ENCODE results near the gene KCNQ1OT1.

The KCNQ1OT1 gene

GRCh38 chr11:2701898-2702434 lies 2.2 kb upstream of the KCNQ1OT1 start:
- no peak for DNase-seq (ENCODE audit: low read depth)

DNA sequence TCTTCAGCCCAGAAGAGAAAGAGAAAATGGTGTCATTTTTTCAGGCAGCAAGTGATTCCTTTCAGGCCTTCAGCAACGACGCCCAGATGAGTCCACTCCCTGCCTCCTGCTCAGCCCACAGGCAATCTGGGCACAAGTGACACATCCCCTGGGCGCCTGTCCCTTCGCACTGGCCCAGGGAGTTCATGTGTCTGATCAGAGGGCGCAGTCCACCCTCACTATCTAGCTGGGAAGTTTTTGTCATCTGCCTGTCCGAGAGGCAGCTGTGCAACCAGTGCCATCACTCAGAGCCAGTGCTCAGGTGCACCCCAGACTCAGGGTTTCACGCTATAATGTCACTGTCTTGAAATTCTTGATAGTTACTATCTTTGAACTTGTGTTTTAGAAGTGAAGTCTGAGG lies 1.4 kb upstream of the KCNQ1OT1 start:
- no peak for DNase-seq (ENCODE audit: low read depth)

- no peak for DNase-seq (ENCODE audit: low read depth)
These were observed 819 bp upstream of the KCNQ1OT1 start for GRCh38 chr11:2700415-2701211.

GRCh38 chr11:2699185-2699530 lies 636 bp downstream of the KCNQ1OT1 start:
- no peak for DNase-seq (ENCODE audit: low read depth)

DNA sequence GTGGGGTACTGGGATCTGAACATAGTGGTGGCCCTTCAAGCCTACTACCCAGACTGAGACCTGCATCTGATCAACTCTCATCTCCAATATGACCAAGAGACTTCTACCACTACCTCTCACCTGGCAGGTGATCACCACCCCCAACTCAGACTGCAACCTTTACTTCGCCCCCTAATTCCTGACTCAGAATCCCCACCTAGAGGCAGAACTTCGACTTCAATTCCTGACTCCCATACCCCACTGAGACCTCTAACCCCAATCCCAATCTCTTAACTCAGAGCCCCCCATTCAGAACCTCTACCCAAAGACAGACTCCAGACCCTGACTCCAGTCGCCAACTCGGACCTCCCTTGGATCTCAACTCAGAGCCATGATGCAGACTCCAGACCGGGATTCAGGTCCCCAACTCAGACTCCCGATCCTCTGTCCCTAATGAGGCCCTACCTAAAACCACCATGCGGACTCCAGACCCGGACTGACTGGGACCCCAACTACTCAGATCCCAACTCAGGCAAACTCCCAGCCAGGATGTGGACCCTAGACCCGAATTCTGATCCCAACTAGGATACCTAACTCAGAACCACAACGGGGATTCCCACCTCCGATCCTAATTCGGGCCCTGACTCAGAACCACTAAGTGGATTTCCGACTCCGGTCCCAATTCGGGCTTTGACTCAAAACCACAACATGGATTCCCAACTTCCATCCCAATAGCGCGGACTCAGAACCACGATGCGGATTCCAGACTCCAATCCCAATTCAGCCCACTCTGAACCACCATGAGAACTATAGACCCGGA lies 1.2 kb downstream of the KCNQ1OT1 start:
- DNase-seq (ENCODE audit: low read depth) = no peak

- no peak for DNase-seq (ENCODE audit: low read depth)
These were observed 1.9 kb downstream of the KCNQ1OT1 start for GRCh38 chr11:2697866-2698265.

DNA sequence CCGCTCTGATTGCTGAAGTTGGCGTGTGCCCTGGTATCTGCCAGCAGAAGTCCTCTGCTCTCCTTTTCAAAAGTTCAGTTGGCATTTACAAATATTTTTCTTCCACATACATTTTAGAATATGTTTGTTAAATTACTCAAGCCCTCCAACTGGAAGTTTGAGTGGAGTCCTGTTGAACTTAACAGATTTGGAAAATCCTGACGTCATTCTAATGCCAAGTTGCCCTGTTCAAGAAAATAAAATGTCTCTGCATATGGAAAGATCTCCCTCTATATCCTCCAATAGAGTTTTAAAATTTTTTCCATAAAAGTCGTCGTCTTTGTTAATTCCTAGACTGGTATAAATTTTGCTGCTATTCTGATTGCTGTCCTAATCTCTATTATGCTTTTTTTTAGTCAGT lies 3.3 kb downstream of the KCNQ1OT1 start:
- no peak for DNase-seq (ENCODE audit: low read depth)

DNA sequence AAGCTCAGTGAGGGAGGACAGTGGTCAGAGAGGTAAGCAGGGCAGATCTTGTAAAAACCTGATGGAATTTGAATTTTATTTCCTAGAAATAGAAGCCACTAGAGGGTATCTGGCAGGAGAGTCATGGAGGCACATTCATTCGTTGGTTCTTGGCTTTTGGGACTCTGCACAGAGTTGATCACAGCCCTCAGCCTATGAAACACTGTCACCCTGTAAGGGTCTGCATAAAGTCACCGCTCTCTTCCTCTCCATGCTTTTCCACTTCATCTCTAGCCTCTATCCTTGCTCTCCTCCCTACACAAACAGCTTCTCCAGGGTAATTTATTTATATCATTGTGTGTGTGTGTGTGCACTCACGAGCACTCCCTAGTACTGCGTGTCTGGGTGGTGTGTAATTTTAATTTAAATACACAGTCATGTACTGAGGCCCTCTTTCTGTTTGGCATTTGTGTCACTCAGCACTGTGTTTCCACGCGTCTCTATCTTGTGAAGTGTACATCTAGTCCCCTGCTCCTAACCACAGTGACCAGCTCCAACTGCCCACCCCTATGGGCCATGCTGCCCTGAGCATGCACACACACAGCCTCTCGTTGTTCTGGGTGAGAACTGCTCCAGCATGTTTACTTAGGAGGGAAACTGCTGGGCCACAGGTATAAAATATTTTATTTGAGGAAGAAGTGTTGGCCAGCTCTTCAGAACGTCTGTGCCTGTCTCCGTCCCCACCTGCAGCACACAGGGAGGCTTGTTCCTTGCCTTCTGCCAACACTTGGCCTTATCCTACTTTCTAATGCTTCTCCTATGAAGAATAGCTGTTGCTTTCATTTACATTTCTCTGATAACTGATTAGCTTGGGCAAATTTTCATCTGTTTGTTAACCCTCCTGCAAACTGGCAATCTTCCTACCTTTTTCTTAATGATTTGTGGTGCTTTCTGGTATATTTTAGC lies 4.5 kb downstream of the KCNQ1OT1 start:
- DNase-seq (ENCODE audit: low read depth) = no peak

- no peak for DNase-seq (ENCODE audit: low read depth)
These were observed 5.3 kb downstream of the KCNQ1OT1 start for GRCh38 chr11:2694495-2694894.

- DNase-seq (ENCODE audit: low read depth) = no peak
These were observed 6.2 kb downstream of the KCNQ1OT1 start for GRCh38 chr11:2693271-2694261.

GRCh38 chr11:2691991-2692875 lies 7.6 kb downstream of the KCNQ1OT1 start:
- DNase-seq (ENCODE audit: low read depth) = no peak

GRCh38 chr11:2691355-2691761 lies 8.4 kb downstream of the KCNQ1OT1 start:
- DNase-seq (ENCODE audit: low read depth) = no peak

- no peak for DNase-seq (ENCODE audit: low read depth)
These were observed 9.0 kb downstream of the KCNQ1OT1 start for GRCh38 chr11:2690596-2691354.

GRCh38 chr11:2689651-2690575 lies 9.9 kb downstream of the KCNQ1OT1 start:
- DNase-seq (ENCODE audit: low read depth) = no peak

- no peak for DNase-seq (ENCODE audit: low read depth)
These were observed 11.2 kb downstream of the KCNQ1OT1 start for GRCh38 chr11:2688381-2689231.

DNA sequence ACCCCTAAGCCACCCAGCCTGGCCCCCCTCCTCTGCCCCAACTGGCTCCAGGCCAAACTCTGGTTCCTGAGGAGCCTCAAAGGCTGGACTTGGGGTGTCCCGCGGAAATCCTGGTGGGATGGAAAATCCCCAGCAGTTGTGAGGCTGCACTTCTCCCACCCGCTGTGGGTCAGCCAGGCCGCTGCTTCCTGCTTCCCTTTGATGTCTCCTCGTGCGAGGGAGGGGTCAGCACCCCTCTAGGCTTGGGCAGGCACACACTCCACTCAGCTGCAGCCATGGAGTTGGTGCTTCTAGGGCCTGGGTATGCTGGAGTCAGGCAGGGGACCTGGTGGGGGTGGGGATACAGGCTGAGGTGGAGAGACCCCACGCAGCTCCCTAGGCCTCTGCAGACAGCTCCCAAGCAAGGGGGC lies 12.0 kb downstream of the KCNQ1OT1 start:
- DNase-seq (ENCODE audit: low read depth) = no peak

- no peak for DNase-seq (ENCODE audit: low read depth)
These were observed 12.6 kb downstream of the KCNQ1OT1 start for GRCh38 chr11:2687223-2687530.

Data from activated gamma-delta T cell treated with anti-CD3 and anti-CD28 coated beads, Interleukin-2, amount 50 U/mL, for 16 hours (primary cell).